Uterus (tissue), 2 donors: ENCODE data around the gene ERBIN.

ENCODE experiments used
- CTCF ChIP-seq, 4 experiments: fragments of 200-600 bp in 2 of 4; fragments of 450-650 bp in 2 of 4; sonication (generic) in 2 of 4; IDR thresholded peaks; one replicate each; pipeline ENCODE4 v1.5.1; 2016 to 2019; ENCODE audit warnings: antibody characterized with exemption in 4 of 4, mild to moderate bottlenecking in 2 of 4, moderate library complexity in 1 of 4
- POLR2A ChIP-seq, 2 donors: fragments of 450-650 bp; IDR thresholded peaks; one replicate each; pipeline ENCODE4 v1.6.1; 2016; ENCODE audit warnings: antibody characterized with exemption in 2 of 2, mild to moderate bottlenecking in 1 of 2, moderate library complexity in 1 of 2

- TF ChIP-seq CTCF (IDR thresholded peaks at IDR 0.05), result no peak
- no peak for TF ChIP-seq POLR2A (IDR thresholded peaks at IDR 0.05)
Measured at GRCh38 chr5:65933295-65933694, 6.9 kb downstream of the ERBIN start.
